Activated CD8-positive, alpha-beta memory T cell treated with anti-CD3 and anti-CD28 coated beads, Interleukin-2, amount 10 ng/mL, durations not matched to agents 7 days and 5 days (primary cell): ENCODE data around the gene SULT2A1. TPM values are rescaled to one million over a fixed set of nuclear protein-coding genes. Genes with fewer than 3 reads are reported as not detected.

Experiments
- ATAC-seq: fragments of 150-1000 bp; cut with Tn5 transposase; one replicate; pipeline ENCODE4 v1.10.0; 2021; ENCODE audit warnings: moderate library complexity
- CTCF ChIA-PET: fragments of 350-600 bp; sonication (Branson Sonifier 250); formaldehyde crosslinking; loops from one replicate; lab custom pipeline; 2021; ENCODE audit warnings: antibody characterized with exemption; lab: Charles Lee
- DNase-seq: peaks from one replicate; pipeline ENCODE4 v3.0.0-alpha.2; 2020
- H3K27ac Mint-ChIP-seq: one replicate; pipeline ENCODE4 v1.8.0; 2021; ENCODE audit warnings: mild to moderate bottlenecking, mixed read lengths
- H3K27me3 Mint-ChIP-seq: one replicate; pipeline ENCODE4 v1.8.0; 2021; ENCODE audit warnings: mixed read lengths
- H3K36me3 Mint-ChIP-seq: one replicate; pipeline ENCODE4 v1.8.0; 2021; ENCODE audit warnings: mild to moderate bottlenecking, mixed read lengths
- H3K4me1 Mint-ChIP-seq: one replicate; pipeline ENCODE4 v1.8.0; 2021; ENCODE audit warnings: mixed read lengths
- H3K4me3 Mint-ChIP-seq: one replicate; pipeline ENCODE4 v1.8.0; 2021; ENCODE audit warnings: mild to moderate bottlenecking, moderate library complexity, mixed read lengths
- H3K9me3 Mint-ChIP-seq: one replicate; pipeline ENCODE4 v1.8.0; 2022; ENCODE audit warnings: low read depth, mixed read lengths
- total RNA-seq, 2 experiments: library from RNA; stranded (reverse); gene quantifications; one replicate each; pipeline ENCODE4 v1.2.3, GENCODE V29; 2021

The SULT2A1 gene
- total RNA-seq, 2 experiments from 2014 or later: not detected

- Mint-ChIP-seq H3K36me3 (no peaks in the 10 kb centered on the region), H3K4me3 (no peak overlapping the region), H3K4me1 (peaks cover 4% of the 10 kb centered on the region), H3K27me3 (peaks cover 19% of the 10 kb centered on the region), H3K27ac (no peak overlapping the region), H3K9me3 (no peaks in the 10 kb centered on the region)
- CTCF ChIA-PET: no interaction called here
- ATAC-seq: no peak
- no peak for DNase-seq
Observed at GRCh38 chr19:47854459-47854858, 31.7 kb downstream of the SULT2A1 start.

GRCh38 chr19:47853003-47853402 lies 33.1 kb downstream of the SULT2A1 start:
- CTCF ChIA-PET: interaction anchor here (0.9 to 1.1 kb wide), 2 partner anchors 10 to 16 kb away, joined by 3 read pairs; no protein-coding TSS in a partner anchor

GRCh38 chr19:47848823-47849473 lies 37.2 kb downstream of the SULT2A1 start:
- ATAC-seq: no peak
- Mint-ChIP-seq H3K27ac (no peak overlapping the region), H3K27me3 (peaks cover 30% of the 10 kb centered on the region), H3K36me3 (no peaks in the 10 kb centered on the region), H3K9me3 (no peaks in the 10 kb centered on the region), H3K4me3 (no peak overlapping the region), H3K4me1 (peaks cover 5% of the 10 kb centered on the region)
- CTCF ChIA-PET: interaction anchor here (0.8 to 2.3 kb wide), 4 partner anchors 9 to 48 kb away, joined by 3 to 11 read pairs (median 6); no protein-coding TSS in a partner anchor
- peak; percentile 46 for DNase-seq

More at GRCh38 chr19:47853003-47853402, 33.1 kb downstream of the SULT2A1 start:
- no peak overlapping the region for H3K4me3 Mint-ChIP-seq
- peaks cover 29% of the 10 kb centered on the region for H3K27me3 Mint-ChIP-seq
- peaks cover 7% of the 10 kb centered on the region for H3K4me1 Mint-ChIP-seq
- DNase-seq: no peak
- H3K36me3 Mint-ChIP-seq: no peaks in the 10 kb centered on the region
- ATAC-seq: no peak
- H3K27ac Mint-ChIP-seq: no peak overlapping the region
- no peaks in the 10 kb centered on the region for H3K9me3 Mint-ChIP-seq

GRCh38 chr19:47848425-47848822 lies 37.7 kb downstream of the SULT2A1 start:
- no peak for DNase-seq
- no peak for ATAC-seq
- no peak overlapping the region for H3K27ac Mint-ChIP-seq
- CTCF ChIA-PET: interaction anchor here (1.9 to 2.3 kb wide), 2 partner anchors 15 to 20 kb away, joined by 9 to 11 read pairs; no protein-coding TSS in a partner anchor
- no peaks in the 10 kb centered on the region for H3K9me3 Mint-ChIP-seq
- peaks cover 5% of the 10 kb centered on the region for H3K4me1 Mint-ChIP-seq
- H3K36me3 Mint-ChIP-seq: no peaks in the 10 kb centered on the region
- no peak overlapping the region for H3K4me3 Mint-ChIP-seq
- H3K27me3 Mint-ChIP-seq: peaks cover 28% of the 10 kb centered on the region

- H3K4me3 Mint-ChIP-seq: no peak overlapping the region
- DNase-seq (no peak), ATAC-seq (no peak)
- H3K9me3 Mint-ChIP-seq: no peaks in the 10 kb centered on the region
- H3K27ac Mint-ChIP-seq: no peak overlapping the region
- CTCF ChIA-PET: no interaction called here
- peaks cover 9% of the 10 kb centered on the region for H3K27me3 Mint-ChIP-seq
- no peaks in the 10 kb centered on the region for H3K4me1 Mint-ChIP-seq
- no peaks in the 10 kb centered on the region for H3K36me3 Mint-ChIP-seq
Observed at GRCh38 chr19:47842941-47843340, 43.2 kb downstream of the SULT2A1 start.

- no peak for DNase-seq
- no peak for ATAC-seq
- H3K4me3 Mint-ChIP-seq: no peak overlapping the region
- H3K4me1 Mint-ChIP-seq: no peaks in the 10 kb centered on the region
- no peaks in the 10 kb centered on the region for H3K9me3 Mint-ChIP-seq
- H3K27me3 Mint-ChIP-seq: peaks cover 9% of the 10 kb centered on the region
- H3K36me3 Mint-ChIP-seq: no peaks in the 10 kb centered on the region
- CTCF ChIA-PET: no interaction called here
- H3K27ac Mint-ChIP-seq: no peak overlapping the region
Observed at GRCh38 chr19:47839913-47840312, 46.2 kb downstream of the SULT2A1 start.

- no peak overlapping the region for H3K4me3 Mint-ChIP-seq
- peaks cover 9% of the 10 kb centered on the region for H3K27me3 Mint-ChIP-seq
- H3K9me3 Mint-ChIP-seq: no peaks in the 10 kb centered on the region
- no peak for DNase-seq
- CTCF ChIA-PET: no interaction called here
- ATAC-seq: no peak
- no peak overlapping the region for H3K27ac Mint-ChIP-seq
- H3K4me1 Mint-ChIP-seq: no peaks in the 10 kb centered on the region
- no peaks in the 10 kb centered on the region for H3K36me3 Mint-ChIP-seq
Observed at GRCh38 chr19:47839411-47839810, 46.7 kb downstream of the SULT2A1 start.

GRCh38 chr19:47836038-47836437 lies 50.1 kb downstream of the SULT2A1 start:
- Mint-ChIP-seq H3K27me3 (no peaks in the 10 kb centered on the region), H3K9me3 (no peaks in the 10 kb centered on the region), H3K27ac (no peak overlapping the region), H3K4me3 (no peak overlapping the region), H3K36me3 (no peaks in the 10 kb centered on the region), H3K4me1 (no peaks in the 10 kb centered on the region)
- DNase-seq (no peak), ATAC-seq (no peak)
- CTCF ChIA-PET: no interaction called here

- Mint-ChIP-seq H3K27ac (no peak overlapping the region), H3K36me3 (no peaks in the 10 kb centered on the region), H3K4me1 (no peaks in the 10 kb centered on the region), H3K4me3 (no peak overlapping the region), H3K9me3 (no peaks in the 10 kb centered on the region), H3K27me3 (no peaks in the 10 kb centered on the region)
- no peak for DNase-seq
- ATAC-seq: no peak
- CTCF ChIA-PET: interaction anchor here (0.6 to 0.7 kb wide), 2 partner anchors 10 to 369 kb away, joined by 3 read pairs; no protein-coding TSS in a partner anchor
Observed at GRCh38 chr19:47832723-47833122, 53.4 kb downstream of the SULT2A1 start.

GRCh38 chr19:47826800-47827199 lies 59.3 kb downstream of the SULT2A1 start:
- Mint-ChIP-seq H3K4me3 (no peak overlapping the region), H3K27me3 (peaks cover 4% of the 10 kb centered on the region), H3K9me3 (no peaks in the 10 kb centered on the region), H3K36me3 (no peaks in the 10 kb centered on the region), H3K27ac (no peak overlapping the region), H3K4me1 (no peaks in the 10 kb centered on the region)
- ATAC-seq: no peak
- CTCF ChIA-PET: interaction anchor here (1.7 kb wide), 1 partner anchor 42 kb away, joined by 6 read pairs; no protein-coding TSS in a partner anchor
- no peak for DNase-seq

GRCh38 chr19:47824396-47824795 lies 61.7 kb downstream of the SULT2A1 start:
- Mint-ChIP-seq H3K4me1 (no peaks in the 10 kb centered on the region), H3K9me3 (no peaks in the 10 kb centered on the region), H3K36me3 (no peaks in the 10 kb centered on the region), H3K27ac (no peak overlapping the region), H3K4me3 (no peak overlapping the region), H3K27me3 (peaks cover 25% of the 10 kb centered on the region)
- no peak for DNase-seq
- CTCF ChIA-PET: no interaction called here
- ATAC-seq: no peak

- DNase-seq (no peak), ATAC-seq (no peak)
- no peaks in the 10 kb centered on the region for H3K9me3 Mint-ChIP-seq
- CTCF ChIA-PET: no interaction called here
- H3K27me3 Mint-ChIP-seq: peaks cover 31% of the 10 kb centered on the region
- H3K4me3 Mint-ChIP-seq: no peak within 1 kb of the TSS
- H3K4me1 Mint-ChIP-seq: no peaks in the 10 kb centered on the region
- no peak within 1 kb of the TSS for H3K27ac Mint-ChIP-seq
- no peaks in the 10 kb centered on the region for H3K36me3 Mint-ChIP-seq
Observed at GRCh38 chr19:47821460-47822020, 64.6 kb downstream of the SULT2A1 start, which contains the start of gene CRX. TSS of gene CRX (plus strand) at chr19:47821937. CDS start at chr19:47834444, 12,507 bp downstream.
